ENCODE data around the gene TACC2. TPM values are rescaled to one million over a fixed set of nuclear protein-coding genes. Genes with fewer than 3 reads are reported as not detected.

TACC2 gene
- total and polyA plus RNA-seq, 9 of the 15 experiments (the other 6 are each of a cell fraction or from before 2014, with no cell fraction given): under 0.01 to 0.35 (median 0.03) TPM; not detected in 6

DNA sequence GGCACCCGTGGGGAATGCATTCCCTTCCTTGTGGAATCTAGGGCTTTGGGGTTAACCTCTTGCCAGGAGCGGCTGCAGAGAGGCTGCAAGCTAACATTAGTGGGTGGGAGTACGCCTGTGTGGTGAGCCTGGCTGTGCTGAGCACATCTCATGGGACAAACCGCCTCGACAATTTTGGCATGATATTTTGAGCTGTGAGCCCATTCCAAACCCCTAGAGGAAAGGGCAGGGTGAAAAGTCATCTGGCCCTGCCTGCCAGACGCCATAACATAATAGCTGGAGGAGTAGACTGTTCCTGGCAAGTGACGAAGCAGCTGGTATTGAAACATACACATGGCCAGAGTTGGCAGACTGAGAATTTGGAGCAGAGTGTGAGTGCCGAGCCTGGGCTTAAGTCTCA is 110.0 kb downstream of the TACC2 start (continued):
- no peak for TF ChIP-seq NRF1 (conservative IDR thresholded peaks at IDR 0.05 in 1 of 2, IDR thresholded peaks at IDR 0.05 in 1 of 2)
- no peak for TF ChIP-seq TAF1 (IDR thresholded peaks at IDR 0.05; ENCODE audit: control insufficient read depth, extremely low read depth, insufficient read depth, low read length, severe bottlenecking)
- no peak for TF ChIP-seq ZNF274 (IDR thresholded peaks at IDR 0.05; ENCODE audit: borderline replicate concordance, low read depth, low read length)

DNA sequence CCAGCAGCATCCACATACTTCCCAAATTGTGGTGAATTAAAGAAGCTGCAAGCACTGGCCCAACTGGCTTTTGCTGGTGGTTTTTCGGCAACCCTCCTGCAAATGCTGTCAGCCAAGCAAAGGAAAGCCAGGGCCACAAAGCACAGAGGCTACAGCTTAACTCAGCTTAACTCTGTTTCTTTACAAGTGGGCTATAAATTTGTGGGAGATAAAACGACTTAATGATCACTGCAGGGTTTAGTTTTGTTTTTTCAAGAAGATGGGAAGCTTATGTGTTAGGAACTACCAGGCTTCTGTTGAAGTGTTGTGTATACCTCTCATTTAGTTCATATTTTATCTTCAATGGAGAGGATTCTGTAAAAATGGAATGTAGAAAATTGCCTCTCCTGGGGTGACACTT is 110.6 kb downstream of the TACC2 start:
- no peak for TF ChIP-seq PHF21A (IDR thresholded peaks at IDR 0.05; ENCODE audit: borderline replicate concordance, low read depth)
- TF ChIP-seq, protein P1, sequence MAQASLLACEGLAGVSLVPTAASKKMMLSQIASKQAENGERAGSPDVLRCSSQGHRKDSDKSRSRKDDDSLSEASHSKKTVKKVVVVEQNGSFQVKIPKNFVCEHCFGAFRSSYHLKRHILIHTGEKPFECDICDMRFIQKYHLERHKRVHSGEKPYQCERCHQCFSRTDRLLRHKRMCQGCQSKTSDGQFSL (CRISPR knock-in tag; IDR thresholded peaks at IDR 0.05): no peak
- TF ChIP-seq, protein P1 (tag; IDR thresholded peaks at IDR 0.05): no peak
- TF ChIP-seq FOXK2 (conservative IDR thresholded peaks at IDR 0.05 in 1 of 2, IDR thresholded peaks at IDR 0.05 in 1 of 2; ENCODE audit: low read depth in 2 of 2): no peak
- no peak for TF ChIP-seq NONO (IDR thresholded peaks at IDR 0.05; ENCODE audit: low read depth in 2 of 2, low read length in 1 of 2)
- no peak for TF ChIP-seq PRMT5 (CRISPR knock-in tag; IDR thresholded peaks at IDR 0.05)
- TF ChIP-seq POLR3A (IDR thresholded peaks at IDR 0.05; ENCODE audit: borderline replicate concordance, extremely low read depth, insufficient read depth, insufficient read length): no peak
- FAIRE-seq (no peak), DNase-seq (ENCODE audit: extremely low read depth in 1 of 4, low spot score in 3 of 4) (no peak), ATAC-seq (no peak)
- no peak overlapping the region for H2AFZ ChIP-seq (ENCODE audit: low read depth, low read length)
- in situ Hi-C loops (cut with MboI) (no loop called here), intact Hi-C loops (cut with micrococcal nuclease) (no loop called here)
- ChIA-PET CTCF (ENCODE audit: low intra/inter-chr PET ratio) (no interaction called here), POLR2A (no interaction called here)
- no peaks in the 10 kb centered on the region for H3K36me3 ChIP-seq (ENCODE audit: control insufficient read depth, insufficient read depth, low read length)
- H3K4me3 ChIP-seq: no peak overlapping the region
- H4K20me1 ChIP-seq (replicated peaks; ENCODE audit: control insufficient read depth, insufficient read depth, low read length): no peaks in the 10 kb centered on the region
- H3K9me3 ChIP-seq (replicated peaks; ENCODE audit: control insufficient read depth, insufficient read depth, low read depth, low read length): no peaks in the 10 kb centered on the region
- no peak overlapping the region for H3K27ac ChIP-seq (ENCODE audit: extremely low read depth, low read depth, low read length)
- no TSS peak for BruUV-seq (replicated peaks)
- no peak overlapping the region for H3K4me2 ChIP-seq (ENCODE audit: insufficient read depth, low read length)
- H3K9me1 ChIP-seq (ENCODE audit: control insufficient read depth, insufficient read depth, low read length): no peaks in the 10 kb centered on the region
- H3K27me3 ChIP-seq (ENCODE audit: control insufficient read depth in 2 of 2, insufficient read depth in 2 of 2, low read length in 2 of 2): peaks cover 0 to 35% of the 10 kb centered on the region in 2 experiments; a peak in 2 of 5 replicates
- no peaks in the 10 kb centered on the region for H3K4me1 ChIP-seq (replicated peaks in 1 of 2; ENCODE audit: control insufficient read depth in 2 of 2, insufficient read depth in 2 of 2, low read length in 2 of 2)
- H3K9ac ChIP-seq (ENCODE audit: insufficient read depth in 1 of 2, low read depth in 2 of 2, low read length in 2 of 2): no peak overlapping the region
- 4% methylated on average over 2 of the region's 2 CpGs for WGBS (ENCODE audit: insufficient coverage, low coverage, missing lambda C conversion rate)
- H3K79me2 ChIP-seq (ENCODE audit: control insufficient read depth, insufficient read depth, low read length): no peaks in the 10 kb centered on the region
